ENCODE measurements around the gene TSC1.
A peak's percentile ranks its signal among the peaks of the same experiment; 100 is the strongest.

TSC1 gene

DNA sequence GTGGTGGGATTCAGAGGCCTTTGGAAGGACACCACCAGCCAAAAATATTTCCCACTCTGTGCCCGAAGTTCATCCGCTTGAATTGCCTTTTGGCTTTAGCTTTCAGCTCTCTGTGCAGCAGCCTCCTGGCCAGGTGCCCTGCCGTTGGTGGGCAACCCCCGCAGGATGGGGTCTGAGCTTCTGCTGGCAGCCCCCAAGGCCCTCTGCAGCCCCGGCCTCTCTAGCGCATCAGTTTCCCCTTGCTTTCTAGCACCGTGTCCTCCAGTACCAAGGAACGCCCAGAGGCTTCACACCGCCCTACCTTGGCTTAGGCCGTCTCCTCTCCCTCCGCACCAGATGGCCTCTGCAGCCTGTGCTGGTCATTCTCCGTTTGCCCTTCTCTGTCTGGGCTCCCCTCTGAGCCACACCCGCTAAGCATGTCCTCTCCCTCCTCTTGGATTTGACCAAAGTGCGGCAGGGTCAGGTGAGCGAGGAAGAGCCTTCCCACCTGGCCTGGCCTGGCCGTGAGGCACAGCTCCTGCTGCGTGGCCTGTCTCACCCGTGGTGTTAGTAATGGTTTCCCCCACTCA, 4.2 kb upstream of the TSC1 start:
- Histone ChIP-seq H3K4me3 (ENCODE audit: low read length) (no peak overlapping the region), H3K9me3 (ENCODE audit: insufficient read depth, low read depth, low read length) (no peaks in the 10 kb centered on the region), H3K27me3 (ENCODE audit: insufficient read depth, low read length) (no peaks in the 10 kb centered on the region), H3K36me3 (ENCODE audit: insufficient read depth, low read length) (no peaks in the 10 kb centered on the region), H3K9ac (ENCODE audit: low read depth, low read length) (no peak overlapping the region), H3K27ac (ENCODE audit: low read depth, low read length) (no peak overlapping the region), H3K4me1 (ENCODE audit: insufficient read depth, low read length) (peaks cover 12% of the 10 kb centered on the region; the same call in 1 of the 2 replicates)
- 93% methylated on average over 18 of the region's 18 CpGs for WGBS

DNA sequence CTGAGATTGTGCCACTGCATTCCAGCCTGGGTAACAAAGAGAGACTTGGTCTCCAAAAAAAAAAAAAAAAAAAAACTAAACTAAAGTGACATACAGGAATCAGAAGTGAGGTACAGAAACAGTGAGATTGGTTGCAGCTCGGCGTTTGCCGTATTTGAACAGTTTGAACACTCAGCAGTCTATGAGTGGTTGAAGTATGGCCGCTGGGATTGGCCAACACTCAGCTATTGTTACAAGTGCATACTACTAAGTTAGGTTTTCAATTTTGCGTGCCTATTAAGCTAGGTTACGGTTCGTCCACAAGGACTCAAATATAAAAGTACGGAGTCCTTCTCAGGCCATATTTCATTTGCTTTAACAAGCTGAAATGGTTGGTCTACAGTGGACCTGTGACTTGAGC, 3.3 kb upstream of the TSC1 start:
- Histone ChIP-seq H3K36me3 (ENCODE audit: insufficient read depth, low read length) (no peaks in the 10 kb centered on the region), H3K4me3 (ENCODE audit: low read length) (no peak overlapping the region), H3K27me3 (ENCODE audit: insufficient read depth, low read length) (no peaks in the 10 kb centered on the region), H3K27ac (ENCODE audit: low read depth, low read length) (no peak overlapping the region), H3K9ac (ENCODE audit: low read depth, low read length) (no peak overlapping the region), H3K4me1 (ENCODE audit: insufficient read depth, low read length) (peaks cover 20% of the 10 kb centered on the region), H3K9me3 (ENCODE audit: insufficient read depth, low read depth, low read length) (no peaks in the 10 kb centered on the region)
- WGBS: 95% methylated on average over 8 of the region's 8 CpGs

DNA sequence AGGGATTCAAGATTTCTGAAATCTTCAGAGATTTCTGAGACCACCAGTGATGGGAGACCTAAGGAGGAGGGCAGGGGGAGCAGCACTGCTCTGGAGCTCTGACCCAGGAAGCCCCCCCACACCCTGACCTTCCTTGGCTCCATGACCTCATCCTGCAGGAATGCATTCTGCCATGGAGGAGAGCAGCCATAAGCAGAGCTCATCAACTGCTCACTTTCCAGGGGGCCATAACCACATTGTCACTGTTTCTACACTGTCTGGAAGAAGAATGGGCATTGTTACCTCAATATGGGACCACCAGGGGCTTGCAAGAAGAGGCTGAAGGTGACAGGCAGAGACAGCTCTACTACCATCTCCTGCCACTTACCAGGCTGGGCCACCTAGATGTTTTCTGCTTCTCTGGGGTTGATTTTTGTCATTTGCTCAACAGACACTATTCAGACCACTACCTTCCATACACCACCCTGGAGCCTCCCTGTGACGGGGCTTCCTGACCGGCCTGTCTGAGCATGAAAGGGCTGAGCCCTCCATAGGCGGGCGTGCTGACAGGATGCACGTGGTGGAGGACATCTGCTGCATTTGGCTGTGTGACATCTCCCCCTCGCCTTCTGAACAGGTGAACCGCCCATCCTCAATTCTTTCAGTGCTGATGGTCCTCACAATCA, 2.3 kb upstream of the TSC1 start:
- Histone ChIP-seq H3K27ac (ENCODE audit: low read depth, low read length) (no peak overlapping the region), H3K9me3 (ENCODE audit: insufficient read depth, low read depth, low read length) (no peaks in the 10 kb centered on the region), H3K4me3 (ENCODE audit: low read length) (no peak overlapping the region), H3K4me1 (ENCODE audit: insufficient read depth, low read length) (peaks cover 27% of the 10 kb centered on the region), H3K9ac (ENCODE audit: low read depth, low read length) (no peak overlapping the region), H3K27me3 (ENCODE audit: insufficient read depth, low read length) (no peaks in the 10 kb centered on the region), H3K36me3 (ENCODE audit: insufficient read depth, low read length) (no peaks in the 10 kb centered on the region)
- WGBS: 85% methylated on average over 7 of the region's 7 CpGs

DNA sequence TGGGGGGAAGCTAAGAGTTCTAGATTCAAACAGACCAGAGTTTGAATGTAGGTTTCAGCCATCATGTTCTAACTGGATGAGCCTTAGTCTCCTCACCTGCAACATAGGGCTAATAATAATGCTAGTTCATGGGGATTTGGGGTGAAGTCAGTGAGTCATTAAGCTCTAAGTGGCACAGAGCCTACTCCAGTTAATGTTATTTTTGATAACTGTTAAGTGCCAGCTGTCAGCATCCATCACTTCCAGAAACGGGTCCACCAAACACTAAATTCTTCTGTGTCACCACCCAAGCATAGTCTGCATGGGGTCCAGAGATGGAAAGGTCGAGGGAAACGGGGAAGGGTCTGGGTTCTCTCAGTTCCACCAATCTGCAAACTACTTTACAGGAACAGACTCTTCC, 1.8 kb upstream of the TSC1 start:
- WGBS: 70% methylated on average over 2 of the region's 3 CpGs

DNA sequence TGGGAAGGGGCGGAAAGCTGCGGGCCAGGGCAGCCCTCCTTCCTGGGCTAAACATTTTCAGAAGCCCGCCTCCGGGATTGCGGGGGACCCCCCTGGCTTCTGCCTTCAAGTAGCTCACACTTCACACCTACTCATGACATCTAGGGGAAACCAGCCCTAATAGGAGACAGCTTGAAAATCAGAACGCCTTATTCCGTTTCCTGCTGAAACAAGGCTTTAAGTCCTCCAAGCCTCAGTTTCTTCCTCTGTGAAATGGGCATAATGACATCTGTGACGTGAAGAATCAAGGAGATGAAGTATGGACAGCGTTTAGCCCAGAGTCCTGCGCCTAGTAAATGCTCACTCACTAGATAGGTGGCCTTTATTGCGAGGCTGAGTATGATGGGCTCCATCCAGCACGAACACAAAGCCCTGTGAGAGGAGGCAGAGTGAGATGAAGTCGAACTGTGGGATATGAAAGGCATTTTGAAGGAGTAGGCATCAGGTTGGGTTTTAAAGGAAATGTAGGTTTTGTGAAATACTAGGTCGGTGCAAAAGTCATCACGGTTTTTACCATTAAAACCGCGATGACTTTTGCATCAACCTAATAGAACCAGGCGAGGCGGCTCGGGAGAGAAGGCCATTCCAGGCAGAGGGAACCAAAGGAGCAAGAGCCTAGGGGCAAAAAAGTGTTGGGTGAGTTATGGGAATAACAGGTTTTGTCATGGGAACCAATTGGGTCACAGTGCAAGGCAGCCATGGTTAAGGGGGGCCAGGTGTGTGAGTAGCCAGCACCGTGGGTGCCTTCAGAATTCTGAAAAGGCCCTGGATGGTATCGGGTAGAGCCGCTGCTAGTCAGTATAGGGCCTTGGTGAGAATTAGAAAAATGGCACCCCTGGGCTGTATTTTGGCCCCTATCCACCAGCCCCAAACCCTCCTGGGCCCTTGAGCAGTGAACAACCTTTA, 1.0 kb upstream of the TSC1 start:
- H3K36me3 ChIP-seq (ENCODE audit: insufficient read depth, low read length): no peaks in the 10 kb centered on the region
- peak overlapping the region; percentile 98 for H3K4me3 ChIP-seq (ENCODE audit: low read length)
- peak overlapping the region; percentile 64; the same call in 1 of the 2 replicates for H3K27ac ChIP-seq (ENCODE audit: low read depth, low read length)
- H3K9me3 ChIP-seq (ENCODE audit: insufficient read depth, low read depth, low read length): no peaks in the 10 kb centered on the region
- H3K4me1 ChIP-seq (ENCODE audit: insufficient read depth, low read length): peaks cover 29% of the 10 kb centered on the region
- no peaks in the 10 kb centered on the region for H3K27me3 ChIP-seq (ENCODE audit: insufficient read depth, low read length)
- peak overlapping the region; percentile 99 for H3K9ac ChIP-seq (ENCODE audit: low read depth, low read length)
- 70% methylated on average over 23 of the region's 23 CpGs for WGBS

More for the DNA sequence above, 1.8 kb upstream of the TSC1 start:
- Histone ChIP-seq H3K9me3 (ENCODE audit: insufficient read depth, low read depth, low read length) (no peaks in the 10 kb centered on the region), H3K4me1 (ENCODE audit: insufficient read depth, low read length) (peaks cover 27% of the 10 kb centered on the region), H3K36me3 (ENCODE audit: insufficient read depth, low read length) (no peaks in the 10 kb centered on the region), H3K9ac (ENCODE audit: low read depth, low read length) (no peak overlapping the region), H3K4me3 (ENCODE audit: low read length) (no peak overlapping the region), H3K27ac (ENCODE audit: low read depth, low read length) (0 out of 2 replicates have a peak overlapping the region, but pooled peaks have one; percentile 20), H3K27me3 (ENCODE audit: insufficient read depth, low read length) (no peaks in the 10 kb centered on the region)

DNA sequence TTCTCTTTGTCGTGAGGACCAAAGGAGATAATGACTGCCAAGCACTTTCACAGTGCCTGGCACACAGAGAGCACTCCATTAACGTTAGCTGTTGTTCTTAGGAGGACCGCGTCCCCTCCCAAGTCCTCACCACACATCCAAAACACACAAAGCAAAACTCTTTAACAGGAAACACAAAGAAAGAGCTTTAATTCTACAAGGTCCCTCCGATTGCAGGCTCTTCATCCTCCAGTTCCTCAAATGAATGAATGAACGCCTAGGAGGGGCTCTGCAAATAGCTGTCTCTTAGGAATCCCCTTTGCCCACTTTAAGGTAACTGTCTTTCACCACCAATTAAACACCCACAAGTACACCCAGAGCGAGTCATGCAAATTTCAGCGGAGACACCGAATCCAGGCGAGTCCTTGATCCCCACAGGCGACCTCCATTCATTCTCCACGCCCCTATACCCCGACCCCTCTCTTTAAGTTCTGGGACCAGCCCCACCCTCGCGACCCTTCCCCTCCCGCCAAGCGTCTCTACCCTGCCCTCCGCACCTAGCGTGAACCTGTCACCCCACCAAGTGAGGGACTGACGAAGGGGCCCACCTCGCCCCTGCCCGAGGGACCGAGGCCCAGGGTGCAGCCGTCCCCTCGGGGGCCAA, 644 bp downstream of the TSC1 start:
- H3K9me3 ChIP-seq (ENCODE audit: insufficient read depth, low read depth, low read length): no peaks in the 10 kb centered on the region
- peak overlapping the region; percentile 99 for H3K27ac ChIP-seq (ENCODE audit: low read depth, low read length)
- WGBS: 2% methylated on average over 25 of the region's 25 CpGs
- peak overlapping the region; percentile 98 for H3K4me3 ChIP-seq (ENCODE audit: low read length)
- peak overlapping the region; percentile 99 for H3K9ac ChIP-seq (ENCODE audit: low read depth, low read length)
- no peaks in the 10 kb centered on the region for H3K27me3 ChIP-seq (ENCODE audit: insufficient read depth, low read length)
- H3K36me3 ChIP-seq (ENCODE audit: insufficient read depth, low read length): no peaks in the 10 kb centered on the region
- H3K4me1 ChIP-seq (ENCODE audit: insufficient read depth, low read length): peaks cover 40% of the 10 kb centered on the region

DNA sequence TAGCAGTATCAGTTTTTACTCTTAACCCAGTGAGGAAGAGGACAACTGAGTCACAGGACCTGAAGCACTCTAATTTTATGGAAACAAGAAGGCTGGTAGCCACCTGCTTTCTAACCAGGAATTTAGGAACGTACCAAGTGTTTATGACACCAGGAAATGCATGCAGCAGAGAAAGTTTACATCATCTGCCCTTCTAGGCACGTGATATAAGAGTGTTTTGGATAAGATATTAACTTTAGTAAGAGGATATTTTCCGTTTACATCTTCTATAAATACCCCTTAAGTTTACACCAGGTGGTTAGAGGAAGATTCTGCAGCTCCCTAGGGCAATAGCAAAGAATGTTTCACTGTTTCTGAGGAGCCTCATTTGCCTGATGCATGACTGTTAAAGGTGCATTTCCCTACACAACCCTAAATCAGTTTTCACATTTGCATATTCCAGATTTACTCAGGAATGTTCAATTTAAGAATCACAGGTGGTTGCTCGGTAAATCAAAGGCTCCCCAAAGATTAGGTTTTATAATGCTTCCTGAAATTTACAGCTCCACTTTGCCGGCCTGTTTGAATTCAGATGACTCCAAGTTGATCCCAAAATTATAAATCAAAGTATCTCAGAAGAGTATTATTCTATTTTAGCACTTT, 1.8 kb downstream of the TSC1 start:
- peak overlapping the region; percentile 98; the same call in 1 of the 2 replicates for H3K4me3 ChIP-seq (ENCODE audit: low read length)
- no peak overlapping the region for H3K9ac ChIP-seq (ENCODE audit: low read depth, low read length)
- WGBS: 91% methylated on average over 4 of the region's 5 CpGs

DNA sequence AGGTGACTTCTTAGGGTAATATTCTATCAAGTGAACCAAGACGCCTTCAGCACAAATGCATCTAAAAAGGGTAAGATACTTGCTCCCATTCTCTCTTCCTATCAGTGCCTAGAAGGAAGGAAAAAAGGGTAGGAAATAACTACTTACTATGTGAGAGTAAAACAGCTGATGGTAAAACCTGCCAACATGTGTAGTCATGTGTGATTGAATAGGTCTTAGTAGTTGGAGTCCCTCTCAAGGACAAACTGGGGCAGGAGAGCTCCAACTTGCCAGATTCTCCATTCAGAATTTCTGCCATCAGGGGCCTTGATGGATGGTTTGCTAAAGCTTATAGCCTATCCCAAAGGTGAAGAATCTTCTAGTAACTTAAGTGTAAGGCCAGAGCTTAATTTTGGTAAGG, 5.2 kb downstream of the TSC1 start:
- 83% methylated on average over 1 of the region's 1 CpG for WGBS
- Histone ChIP-seq H3K27ac (ENCODE audit: low read depth, low read length) (no peak overlapping the region), H3K27me3 (ENCODE audit: insufficient read depth, low read length) (no peaks in the 10 kb centered on the region), H3K36me3 (ENCODE audit: insufficient read depth, low read length) (peaks cover 4% of the 10 kb centered on the region; the same call in 1 of the 2 replicates), H3K9ac (ENCODE audit: low read depth, low read length) (no peak overlapping the region), H3K9me3 (ENCODE audit: insufficient read depth, low read depth, low read length) (no peaks in the 10 kb centered on the region), H3K4me3 (ENCODE audit: low read length) (no peak overlapping the region), H3K4me1 (ENCODE audit: insufficient read depth, low read length) (peaks cover 28% of the 10 kb centered on the region)

More for the DNA sequence above, 1.8 kb downstream of the TSC1 start:
- Histone ChIP-seq H3K27ac (ENCODE audit: low read depth, low read length) (no peak overlapping the region), H3K27me3 (ENCODE audit: insufficient read depth, low read length) (no peaks in the 10 kb centered on the region), H3K4me1 (ENCODE audit: insufficient read depth, low read length) (peaks cover 40% of the 10 kb centered on the region), H3K9me3 (ENCODE audit: insufficient read depth, low read depth, low read length) (no peaks in the 10 kb centered on the region), H3K36me3 (ENCODE audit: insufficient read depth, low read length) (no peaks in the 10 kb centered on the region)

DNA sequence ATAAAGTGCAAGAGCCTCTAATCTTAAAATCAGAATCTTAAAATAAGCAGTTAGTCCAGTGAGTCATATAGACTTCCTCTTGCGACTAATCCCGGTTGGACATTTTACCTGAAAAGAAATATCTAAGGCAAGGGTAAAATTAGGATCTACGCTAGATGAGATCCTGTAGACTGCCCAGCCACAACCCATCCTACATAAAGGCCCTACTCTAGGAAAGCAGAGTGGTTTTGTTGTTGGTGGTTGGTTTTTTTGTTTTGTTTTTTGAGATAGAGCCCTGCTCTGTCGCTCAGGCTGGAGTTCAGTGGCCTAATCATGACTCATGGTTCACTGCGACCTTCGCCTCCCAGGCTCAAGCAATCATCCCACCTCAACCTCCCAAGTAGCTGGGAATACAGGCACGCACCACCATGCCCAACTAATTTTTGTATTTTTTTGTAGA, 6.9 kb downstream of the TSC1 start:
- no peak overlapping the region for H3K9ac ChIP-seq (ENCODE audit: low read depth, low read length)
- H3K27ac ChIP-seq (ENCODE audit: low read depth, low read length): no peak overlapping the region
- no peaks in the 10 kb centered on the region for H3K9me3 ChIP-seq (ENCODE audit: insufficient read depth, low read depth, low read length)
- WGBS: 96% methylated on average over 7 of the region's 7 CpGs
- peaks cover 4% of the 10 kb centered on the region; the same call in 1 of the 2 replicates for H3K36me3 ChIP-seq (ENCODE audit: insufficient read depth, low read length)
- H3K4me3 ChIP-seq (ENCODE audit: low read length): no peak overlapping the region
- H3K4me1 ChIP-seq (ENCODE audit: insufficient read depth, low read length): peaks cover 17% of the 10 kb centered on the region
- H3K27me3 ChIP-seq (ENCODE audit: insufficient read depth, low read length): no peaks in the 10 kb centered on the region

DNA sequence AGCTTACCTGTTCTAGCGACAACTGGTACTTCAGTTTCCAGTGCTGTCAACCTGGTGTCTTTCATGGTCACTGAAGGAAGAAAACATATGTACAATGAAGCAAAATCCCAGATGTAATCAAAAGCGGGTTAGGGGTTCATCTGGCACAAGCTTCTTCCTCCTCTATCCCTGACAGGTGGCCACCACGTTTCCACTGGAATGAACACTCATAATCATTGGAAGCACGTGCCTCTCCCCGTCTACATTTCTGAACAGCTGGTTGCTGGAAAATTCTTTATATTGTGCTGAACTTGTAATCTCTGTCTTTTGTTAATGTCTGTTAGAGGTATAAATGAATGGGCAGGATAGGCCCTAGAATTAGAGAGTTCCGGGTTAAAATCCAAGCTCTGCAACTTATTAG, 9.4 kb downstream of the TSC1 start:
- H3K27me3 ChIP-seq (ENCODE audit: insufficient read depth, low read length): no peaks in the 10 kb centered on the region
- peaks cover 7% of the 10 kb centered on the region for H3K4me1 ChIP-seq (ENCODE audit: insufficient read depth, low read length)
- H3K27ac ChIP-seq (ENCODE audit: low read depth, low read length): no peak overlapping the region
- H3K4me3 ChIP-seq (ENCODE audit: low read length): no peak overlapping the region
- WGBS: 95% methylated on average over 6 of the region's 6 CpGs
- no peak overlapping the region for H3K9ac ChIP-seq (ENCODE audit: low read depth, low read length)
- peaks cover 12% of the 10 kb centered on the region for H3K36me3 ChIP-seq (ENCODE audit: insufficient read depth, low read length)
- H3K9me3 ChIP-seq (ENCODE audit: insufficient read depth, low read depth, low read length): no peaks in the 10 kb centered on the region

All from HUES64 (cell line).